ENCODE data around the gene CDCA4.

CDCA4 gene

DNA sequence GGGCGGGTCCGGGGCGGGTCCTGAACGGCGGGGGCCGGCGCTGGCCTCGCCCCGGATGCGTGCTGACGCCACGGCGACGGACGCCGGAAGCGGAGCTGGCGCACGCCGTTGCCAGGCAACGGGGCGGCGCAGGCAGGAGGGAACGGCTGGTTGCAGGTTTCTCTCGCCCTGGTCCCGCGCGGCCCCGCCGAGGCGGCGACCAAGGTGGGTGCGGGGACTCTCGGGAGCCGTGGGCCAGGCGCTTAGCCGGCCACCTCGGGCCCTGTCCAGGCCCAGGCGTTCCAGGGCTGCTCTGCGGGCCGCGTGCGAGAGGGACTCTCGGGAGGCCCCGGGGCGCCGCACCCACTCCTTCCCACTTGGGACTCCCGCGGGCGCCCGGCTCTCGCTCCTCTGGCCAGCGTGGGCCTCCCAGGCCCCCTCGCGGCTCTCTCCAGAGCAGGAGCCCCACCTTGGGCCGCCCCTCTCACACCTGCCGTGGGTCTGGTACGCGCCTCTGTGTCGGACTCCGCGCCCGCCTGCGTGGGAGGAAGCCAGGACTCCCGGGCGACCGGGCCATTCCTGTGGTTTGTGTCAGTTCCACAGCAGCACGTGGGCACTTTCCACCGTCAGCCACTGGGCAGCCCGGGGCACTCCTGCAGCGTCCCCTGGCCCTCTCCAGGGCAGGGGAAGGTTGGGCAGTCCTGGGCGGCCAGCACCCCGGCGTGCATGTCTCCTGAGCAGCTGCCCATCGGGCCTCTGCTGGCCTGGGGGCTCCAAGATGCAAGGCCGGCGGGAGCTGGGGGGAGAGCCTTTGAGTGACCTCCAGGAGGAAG lies 35.0 kb downstream of the CDCA4 start, which contains the start of gene CLBA1:
TSS of gene CLBA1 (plus strand) at position 114 of the 812 bp plus-strand sequence. CDS start at position 758, 644 bp downstream.
- DNase-seq, result no peak

DNA sequence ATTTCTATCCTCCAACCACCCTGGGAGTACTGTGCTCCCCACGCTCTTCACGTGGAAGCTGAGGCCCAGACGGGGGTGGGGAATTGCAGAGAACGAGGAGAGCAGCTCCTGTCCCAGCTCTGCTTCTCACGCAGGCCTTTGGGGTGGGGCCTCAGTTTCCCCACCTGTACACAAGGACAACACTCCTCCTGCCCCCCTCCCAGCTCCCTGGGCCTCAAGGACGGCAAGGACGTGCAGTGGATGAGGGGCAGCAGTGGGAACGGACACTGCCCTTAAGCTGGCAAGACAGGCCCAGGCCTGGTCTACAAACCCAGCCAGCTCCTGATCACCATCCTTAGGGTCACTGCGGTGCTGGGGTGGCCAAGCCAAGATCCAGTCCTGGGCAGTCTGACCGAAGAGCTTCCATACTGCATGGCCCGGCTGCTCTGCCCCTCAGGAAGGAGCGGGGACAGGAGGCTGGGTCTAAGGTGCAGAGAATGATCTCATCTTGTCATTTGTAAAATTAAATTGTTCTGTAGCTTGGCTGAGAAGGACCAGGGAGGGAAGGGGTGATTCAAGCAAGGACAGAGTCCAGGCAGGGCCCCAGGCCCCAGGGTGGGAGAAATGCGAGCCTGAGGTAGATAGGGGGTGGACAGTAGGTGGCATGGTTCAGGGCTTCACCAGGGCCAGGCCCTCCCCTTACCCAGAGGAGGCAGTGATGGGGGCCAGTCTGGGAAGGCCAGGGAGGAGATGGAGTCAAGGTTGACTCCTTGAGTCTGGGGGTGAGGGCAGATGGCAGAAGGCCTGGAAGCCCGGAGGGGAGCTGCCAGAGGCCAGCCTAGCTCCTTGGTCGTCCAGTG lies 36.6 kb downstream of the CDCA4 start:
- DNase-seq, result no peak

DNA sequence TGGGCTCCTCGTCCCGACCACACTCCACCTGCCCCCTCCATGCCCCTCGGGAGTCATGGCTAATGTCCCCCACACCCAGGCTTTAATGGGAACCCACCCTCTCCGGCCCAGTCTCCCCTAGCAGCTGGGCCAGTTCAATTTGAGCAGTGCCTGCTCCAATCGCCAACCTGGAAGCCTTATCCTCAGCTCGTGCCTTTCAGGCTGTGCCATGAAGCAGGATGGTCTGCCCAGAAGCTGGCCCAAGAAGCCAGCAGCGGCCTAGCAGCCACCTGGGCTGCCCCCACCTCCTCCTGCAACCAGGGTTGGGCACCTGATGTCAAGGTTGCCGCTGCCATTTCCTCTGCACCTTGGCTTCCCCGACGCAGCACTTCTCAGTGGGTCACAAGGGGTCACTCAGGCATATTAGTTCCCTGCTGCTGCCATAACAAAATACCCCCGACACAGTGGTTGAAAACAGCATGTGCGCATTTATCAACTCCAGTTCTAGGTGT lies 37.6 kb downstream of the CDCA4 start:
- DNase-seq, result no peak

DNA sequence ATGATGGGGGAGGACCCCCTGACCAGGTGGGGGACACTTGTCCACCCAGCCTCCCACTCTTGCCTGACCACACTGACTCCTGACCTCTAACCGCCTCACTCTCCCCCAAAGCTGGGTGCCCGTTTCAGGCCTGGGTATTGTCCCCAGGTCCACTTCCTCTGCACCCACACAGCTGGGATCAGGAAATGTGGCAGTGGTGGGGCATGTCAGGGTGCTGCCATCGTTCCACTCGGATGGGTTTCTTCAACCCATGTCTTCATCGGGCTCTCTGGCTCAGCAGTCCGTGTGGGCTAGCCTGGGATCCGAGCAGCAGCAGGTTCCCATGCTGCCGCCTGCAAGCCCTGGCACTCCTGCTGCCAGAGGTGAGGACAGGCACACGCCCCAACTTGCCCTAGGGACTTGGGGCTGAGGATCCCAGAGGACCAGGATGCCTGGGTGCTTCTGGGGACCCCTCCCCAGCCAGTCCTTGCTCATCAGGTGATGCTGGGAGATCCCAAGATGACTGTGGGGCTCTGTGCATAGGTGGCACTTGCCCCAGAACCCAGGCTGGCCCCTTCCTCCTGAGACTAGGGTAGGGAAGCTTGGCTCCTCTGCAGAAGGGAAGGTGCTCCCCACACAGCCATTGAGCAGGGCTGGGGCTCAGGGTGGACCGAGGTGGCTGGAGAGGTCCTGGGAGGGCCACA lies 38.2 kb downstream of the CDCA4 start:
- no peak for DNase-seq

DNA sequence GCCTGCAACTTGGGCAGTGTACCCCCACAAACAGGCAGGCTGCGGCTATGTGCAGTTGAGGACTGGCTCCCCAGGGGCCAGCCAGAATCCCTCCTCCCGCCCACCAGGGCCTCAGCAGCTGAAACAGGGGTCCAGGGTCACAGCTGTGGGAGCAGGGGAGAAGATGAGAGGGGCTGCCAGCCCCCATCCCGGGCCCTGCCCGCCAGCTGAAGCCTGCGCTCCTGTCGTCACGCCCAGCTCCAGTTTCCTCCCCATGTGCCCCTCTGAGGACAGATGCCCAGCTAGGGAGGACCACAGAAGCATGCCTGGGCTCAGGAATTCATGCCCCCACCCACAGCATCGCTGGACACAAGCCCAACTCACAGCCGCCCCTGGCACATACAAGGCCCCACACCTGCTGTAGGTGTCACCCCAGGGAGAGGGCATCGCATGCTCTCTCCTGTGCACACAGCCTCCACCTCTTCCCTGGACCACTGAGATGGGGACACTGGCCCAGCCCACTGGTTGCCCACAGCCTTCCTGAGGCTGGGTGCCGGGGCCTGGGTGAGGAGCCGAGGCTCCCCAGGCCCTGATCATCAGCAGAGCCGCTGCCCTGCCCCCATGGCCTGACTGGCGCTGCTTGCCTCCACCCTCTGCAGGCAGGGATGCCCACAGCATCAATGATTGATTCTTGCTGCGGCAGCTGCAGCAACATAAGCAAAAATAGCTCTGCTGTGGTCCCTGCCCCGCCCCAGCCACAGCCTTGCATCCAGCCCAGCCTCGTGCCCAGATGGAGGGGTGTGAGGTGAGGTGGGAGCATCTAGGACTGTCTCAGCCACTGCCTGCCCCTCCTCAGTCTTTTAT lies 39.0 kb downstream of the CDCA4 start:
- no peak for DNase-seq

DNA sequence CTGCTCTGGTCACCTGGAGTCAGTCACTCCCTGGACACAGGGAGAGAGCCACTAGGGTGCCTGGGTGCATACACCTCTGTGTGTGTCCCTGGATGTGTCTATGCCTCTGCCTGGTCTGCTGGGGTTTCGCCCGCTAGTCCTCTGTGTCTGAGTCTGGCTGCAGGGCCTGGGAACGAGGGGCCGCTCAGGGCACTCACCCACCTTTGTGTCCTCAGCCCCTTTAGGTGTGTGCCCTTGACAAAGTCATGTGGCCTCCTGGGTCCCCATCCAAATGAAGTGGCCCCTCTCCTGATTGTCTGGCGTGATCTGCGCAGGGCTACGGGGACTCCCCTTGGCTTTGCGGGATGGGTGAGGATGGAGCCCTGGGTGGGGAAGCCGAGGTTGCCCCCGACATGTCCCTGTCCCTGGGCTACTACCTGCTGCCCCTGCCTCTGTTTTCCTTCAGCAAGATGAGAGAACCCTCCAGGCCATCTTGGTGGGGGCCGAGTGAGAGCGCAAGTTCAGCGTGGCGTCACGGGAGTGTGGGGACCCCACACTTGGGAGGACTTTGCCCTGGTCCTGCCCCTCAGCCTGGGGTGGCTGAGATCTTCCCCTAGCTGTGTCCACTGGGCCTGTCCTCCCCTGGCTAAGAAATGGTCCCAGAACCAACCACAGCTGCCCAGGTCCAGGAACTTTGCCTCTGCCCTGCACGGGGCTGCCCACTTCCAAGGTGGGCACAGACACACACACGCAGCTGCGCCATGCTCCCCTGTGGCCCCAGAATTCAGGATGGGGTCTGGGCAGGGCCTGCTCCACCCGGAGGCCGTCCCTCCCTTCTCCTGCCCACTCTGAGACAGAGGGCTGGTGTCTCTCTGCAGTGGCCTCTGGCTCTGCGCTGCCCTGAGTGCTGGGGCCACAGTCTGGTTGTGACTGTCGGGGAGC lies 40.0 kb downstream of the CDCA4 start:
- DNase-seq, result no peak

DNA sequence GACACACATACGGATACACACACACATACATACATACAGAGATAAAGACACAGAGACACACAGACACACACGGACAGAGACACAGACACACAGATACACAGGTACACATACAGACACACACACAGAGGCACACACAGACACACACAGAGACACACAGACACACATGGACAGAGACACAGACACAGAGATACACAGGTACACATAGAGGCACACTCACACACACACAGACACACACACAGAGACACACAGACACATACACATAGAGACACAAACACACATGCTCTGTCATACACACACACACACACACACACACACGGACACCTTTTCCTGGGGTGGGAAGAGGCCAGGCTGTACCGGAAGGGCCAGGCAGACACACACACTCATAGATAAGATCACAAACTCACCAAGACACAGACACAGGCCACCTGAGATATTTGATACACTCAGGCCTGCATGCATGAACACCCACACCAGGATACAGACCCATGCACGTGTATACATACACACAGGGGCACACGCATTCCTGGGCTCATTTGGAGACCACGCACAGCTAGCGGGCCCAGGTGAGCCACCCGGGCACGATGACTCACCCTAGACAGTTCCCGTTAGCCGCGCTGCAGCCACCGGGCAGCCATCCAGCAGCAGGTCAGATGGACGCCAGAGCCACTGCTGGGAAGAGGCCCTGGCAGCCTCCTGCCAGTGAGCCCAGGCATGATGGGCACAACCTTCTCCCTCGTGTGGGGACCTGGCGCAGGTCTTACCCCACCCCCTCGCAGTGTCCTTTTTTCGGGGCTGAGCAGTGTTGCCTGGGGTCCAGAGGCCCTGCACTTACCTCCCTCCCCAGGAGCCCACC lies 40.9 kb downstream of the CDCA4 start:
- DNase-seq, result no peak

DNA sequence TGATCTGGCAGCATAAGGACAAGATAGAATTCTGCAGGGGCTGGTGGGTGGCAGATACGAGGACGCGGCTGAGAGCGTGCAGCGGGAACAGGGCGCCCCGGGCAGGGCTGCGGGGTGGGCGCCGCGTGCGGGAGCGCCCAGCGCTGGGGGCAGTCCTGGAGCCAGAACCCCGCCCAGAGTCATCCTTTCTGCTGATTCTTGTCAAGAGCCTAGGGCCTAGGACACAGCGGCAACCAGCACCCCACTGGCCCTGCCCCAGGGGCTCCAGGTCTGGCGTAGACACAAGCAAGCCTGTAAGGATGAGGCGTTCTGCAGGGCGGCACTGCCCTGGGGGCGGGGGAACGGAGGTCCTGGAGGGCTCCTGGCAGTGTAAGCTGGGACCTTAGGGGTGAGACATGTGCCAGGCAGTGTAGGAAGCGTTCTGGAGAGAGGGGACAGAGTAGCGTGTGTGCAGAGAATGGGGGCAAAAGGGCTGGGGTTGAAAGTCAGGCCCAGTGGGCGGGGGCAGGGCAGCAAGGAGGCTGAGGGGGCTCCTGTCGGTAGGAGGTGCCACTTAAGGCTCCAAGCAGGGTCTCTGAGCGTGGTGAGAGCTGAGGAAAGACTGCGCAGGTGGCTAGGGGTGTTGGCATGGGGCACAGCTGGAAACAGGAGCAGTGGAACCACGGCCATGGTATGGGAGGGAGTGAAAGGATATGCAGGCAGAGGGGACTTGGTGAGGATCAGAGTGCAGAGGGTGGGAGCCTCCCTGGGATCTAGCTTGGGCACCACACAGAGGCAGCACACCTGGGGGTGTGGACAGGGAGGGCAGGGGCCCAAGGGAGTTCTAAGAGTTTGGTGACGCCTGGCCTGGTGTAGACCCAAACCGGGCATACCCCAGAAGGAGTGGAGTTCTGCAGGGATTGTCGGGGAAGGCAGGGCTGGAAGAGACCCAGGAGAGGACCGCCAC lies 41.9 kb downstream of the CDCA4 start:
- DNase-seq, result no peak

DNA sequence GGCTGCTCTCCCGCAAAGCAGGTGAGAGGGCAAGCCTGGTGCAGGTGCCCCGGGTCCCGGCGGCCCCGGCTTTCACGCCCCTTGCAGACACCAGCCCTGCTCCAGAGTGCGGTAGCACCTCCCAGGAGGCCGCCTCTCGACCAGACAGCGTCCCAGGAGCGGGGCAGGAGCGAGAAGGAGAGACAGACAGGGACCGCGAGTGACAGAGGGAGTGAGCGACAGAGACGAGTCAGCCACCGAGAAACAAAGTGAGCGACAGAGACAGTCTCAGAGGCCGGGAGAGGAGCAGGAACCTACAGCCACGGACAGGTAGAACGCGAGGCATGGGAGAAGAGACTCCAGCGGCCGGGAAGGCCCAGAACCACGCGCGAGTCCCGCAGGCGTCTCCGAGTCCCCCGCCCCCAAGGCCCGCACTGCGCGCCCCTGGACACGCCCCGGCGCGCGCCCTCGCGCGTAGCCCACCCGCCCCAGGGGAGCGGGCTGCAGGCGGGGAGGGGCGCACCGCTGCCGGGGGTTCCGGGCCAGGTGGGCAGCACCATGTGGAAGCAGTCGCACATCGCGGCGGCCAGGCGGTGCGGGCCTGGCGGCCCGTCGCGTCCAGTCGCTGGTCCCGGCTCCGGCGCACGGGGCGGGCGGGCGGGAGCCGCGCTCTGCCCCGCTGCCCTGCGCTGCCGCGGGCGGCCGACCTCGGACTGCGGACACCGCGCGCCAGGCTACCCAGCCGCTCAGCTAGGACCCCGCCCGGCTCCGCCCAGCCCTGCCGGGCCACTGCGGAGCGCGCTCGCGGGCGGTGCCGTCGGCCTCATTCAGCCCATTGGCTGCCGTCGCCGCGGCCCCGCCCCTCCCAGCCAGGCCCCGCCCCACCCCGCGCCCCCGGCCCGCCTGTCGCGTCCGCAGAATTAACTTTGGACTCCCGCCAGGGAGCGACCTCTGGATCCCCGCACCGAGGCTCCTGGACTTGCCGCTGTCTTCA lies 42.9 kb downstream of the CDCA4 start, which contains the start of gene AHNAK2:
TSS of gene AHNAK2 (minus strand) at position 694 of the 973 bp plus-strand sequence. CDS start at position 557, 137 bp downstream.
- no peak for DNase-seq

DNA sequence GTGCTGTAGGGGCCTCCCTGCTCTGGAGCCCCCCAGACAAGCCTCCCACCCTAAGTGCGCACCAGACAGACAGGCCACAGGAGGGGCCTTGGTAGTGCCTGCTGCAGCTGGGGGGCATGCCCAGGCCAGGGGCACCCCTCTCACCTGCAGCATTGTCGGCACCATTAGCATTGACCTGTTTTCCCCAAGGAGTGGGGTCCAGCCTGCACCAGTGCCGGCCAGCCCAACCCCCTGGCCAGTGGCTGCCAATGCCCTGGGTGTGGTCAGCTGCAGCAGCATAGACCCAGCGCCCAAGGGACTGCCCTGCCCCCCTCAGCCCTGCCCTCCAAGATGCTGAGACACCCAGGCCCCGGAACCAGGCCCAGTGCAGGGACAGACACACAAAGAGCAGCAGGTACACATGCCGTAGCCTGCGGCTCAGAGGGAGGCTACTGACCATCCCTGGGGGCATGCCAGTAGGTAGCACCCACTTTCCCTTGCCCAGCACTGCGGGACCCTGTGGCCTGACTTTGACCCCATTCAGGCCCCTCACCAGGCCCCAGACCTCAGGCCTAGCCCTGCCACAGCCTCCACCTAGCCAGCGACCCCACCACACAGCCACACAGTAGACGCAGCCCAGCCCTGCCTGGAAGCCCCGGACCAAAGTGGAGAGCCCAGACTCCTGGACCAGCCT lies 43.7 kb downstream of the CDCA4 start:
- no peak for DNase-seq

DNA sequence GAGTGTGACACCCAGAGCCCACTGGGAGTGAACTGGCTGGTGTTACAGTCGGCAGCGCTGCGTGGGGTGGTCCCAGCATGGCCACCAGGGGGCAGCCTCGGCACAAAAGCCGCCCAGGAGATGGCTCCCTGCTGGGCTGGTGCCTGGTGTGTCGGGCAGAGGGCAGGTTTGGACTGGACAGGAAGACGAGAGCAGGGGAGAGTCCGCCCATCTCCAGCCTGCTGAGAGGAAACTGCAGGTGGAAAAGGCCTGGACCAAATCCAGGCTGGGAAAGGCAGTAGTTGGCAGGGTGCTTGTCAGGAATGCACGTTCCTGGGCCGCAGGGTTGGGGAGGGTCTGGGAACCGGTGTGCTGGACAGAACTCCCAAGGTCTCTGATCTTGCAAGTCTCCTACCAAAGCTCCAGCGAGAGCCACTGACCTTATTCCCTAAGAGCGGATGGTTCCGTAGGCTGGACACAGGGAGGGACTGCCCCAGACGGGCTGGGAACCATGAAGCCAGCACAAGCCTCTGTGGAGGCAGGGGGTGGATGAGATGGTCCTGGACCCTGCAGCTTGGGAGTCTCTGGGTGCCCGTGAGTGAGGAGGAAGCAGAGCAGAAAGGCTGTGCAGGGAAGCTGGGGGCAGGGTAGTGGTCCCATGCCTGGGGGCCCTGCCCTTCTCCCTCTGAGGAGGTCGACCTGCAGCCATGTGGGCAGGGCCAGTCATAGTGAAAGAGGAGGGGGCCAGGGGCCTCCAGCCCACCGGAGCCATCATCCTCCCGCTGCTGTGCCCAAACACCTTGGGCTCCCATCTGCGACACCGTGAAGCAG lies 44.5 kb downstream of the CDCA4 start:
- no peak for DNase-seq

DNA sequence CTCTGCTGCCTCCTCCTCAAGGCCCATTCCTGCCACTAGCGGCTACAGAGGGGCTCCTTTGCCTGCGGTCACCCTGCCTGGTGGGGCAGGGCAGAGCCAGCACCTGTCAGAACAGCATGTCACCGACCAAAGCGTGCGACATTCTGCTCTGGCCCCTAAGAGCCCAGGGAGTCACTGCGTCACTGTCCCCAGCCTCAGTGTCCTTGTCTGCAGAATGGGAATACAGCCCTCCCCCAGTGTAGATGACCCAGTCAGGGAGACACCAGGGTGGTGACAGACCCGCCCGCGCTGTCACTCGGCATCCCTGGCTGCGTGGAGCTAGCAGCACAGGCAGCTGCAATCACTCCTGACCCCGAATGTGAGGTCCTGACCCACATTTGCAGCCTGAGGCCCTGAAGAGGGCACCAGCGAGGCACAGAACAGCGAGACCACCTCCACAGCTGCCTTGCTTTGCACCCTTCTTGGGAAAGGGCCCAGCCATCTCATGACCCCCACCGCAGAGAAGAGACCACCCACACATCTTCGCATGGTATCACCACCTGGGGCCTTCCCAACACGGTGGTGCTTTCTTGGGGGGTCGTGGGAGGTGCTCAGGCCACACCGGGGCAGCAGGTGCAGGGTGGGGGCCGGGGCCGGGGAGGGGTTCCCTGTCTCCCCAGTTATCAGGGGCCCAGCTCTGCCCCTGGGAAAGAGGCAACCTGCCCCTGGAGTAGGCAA lies 45.2 kb downstream of the CDCA4 start:
- no peak for DNase-seq

DNA sequence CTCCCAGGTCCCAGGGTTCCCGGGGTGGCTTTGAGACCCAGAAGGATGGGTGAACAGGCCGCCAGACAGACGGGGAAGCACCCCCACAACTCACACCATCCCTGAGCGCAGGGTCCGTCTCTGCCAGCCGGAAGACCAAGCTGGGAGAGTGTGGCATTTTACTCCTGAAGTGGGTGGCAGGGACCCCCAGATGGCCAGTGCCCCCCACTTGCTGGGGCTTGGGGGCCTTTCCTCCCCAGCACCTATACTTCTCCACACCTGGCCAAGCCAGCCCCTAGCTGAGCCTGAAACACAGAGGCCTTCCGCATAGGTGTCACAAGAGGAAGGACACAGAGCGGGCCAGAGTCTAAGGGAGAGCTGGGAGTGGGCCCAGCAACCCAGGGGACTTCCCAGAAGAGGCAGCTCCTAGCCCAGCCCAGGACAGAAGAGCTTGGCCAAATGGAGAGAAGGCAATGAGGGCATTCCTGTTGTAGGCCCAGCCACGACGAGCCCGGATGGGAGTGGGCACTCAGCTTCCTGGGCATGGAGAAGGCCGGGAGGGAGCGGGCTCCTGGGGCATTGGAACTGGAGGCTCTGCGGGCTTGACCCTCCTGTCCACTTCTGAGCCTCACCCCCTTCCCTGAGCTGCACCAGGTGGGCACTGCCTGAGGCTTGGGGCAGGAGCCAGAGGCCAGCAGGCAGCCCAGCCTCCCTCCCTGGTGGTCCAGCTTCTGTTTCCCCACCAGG lies 46.1 kb downstream of the CDCA4 start:
- no peak for DNase-seq

DNA sequence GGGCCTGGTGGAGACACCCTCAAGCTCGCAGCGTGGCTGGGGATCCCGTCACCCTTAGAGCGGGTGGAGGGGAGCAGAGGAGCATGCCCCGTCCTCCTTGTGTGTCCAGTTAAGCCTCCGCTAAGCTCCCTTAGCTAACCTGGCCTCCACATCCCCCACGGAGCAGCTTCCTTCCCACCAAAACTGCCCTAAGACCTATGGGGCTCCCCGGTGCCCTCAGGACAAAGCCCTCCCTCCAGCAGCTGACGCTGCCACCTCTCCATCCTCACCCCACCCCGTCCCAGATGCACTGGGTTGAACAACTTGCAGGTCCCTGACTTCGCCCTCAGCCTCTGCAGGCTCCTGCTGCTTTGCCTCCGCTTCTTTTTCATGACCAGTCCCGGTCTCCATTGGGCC lies 46.7 kb downstream of the CDCA4 start:
- no peak for DNase-seq

Data from NCI-H524 treated with DMSO at 0.1 percent for 48 hours (cell line).